Inflammatory macrophage (primary cell): ENCODE results near the gene CADPS.

Experiments used
- DNase-seq, 2 donors: peaks; one replicate each; pipeline ENCODE4 v3.0.0-alpha.2; 2020 to 2022

Gene CADPS

DNA sequence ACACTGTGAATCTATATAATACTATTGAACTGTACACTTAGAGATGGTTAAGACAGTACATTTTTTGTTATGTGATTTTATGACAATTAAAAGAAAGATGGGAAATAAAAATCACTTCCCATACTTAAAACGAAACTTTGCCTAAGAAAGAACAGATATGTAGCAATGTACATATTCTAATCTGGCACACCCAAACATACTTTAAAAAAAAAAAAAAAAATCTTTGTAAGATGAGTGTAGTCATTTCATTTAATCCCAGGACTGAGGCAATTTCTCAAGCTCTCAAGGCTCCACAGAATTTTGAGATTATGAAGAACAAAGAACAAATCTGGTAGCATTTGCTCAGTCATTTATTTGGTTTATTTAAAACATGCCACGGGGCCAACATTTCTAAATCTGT lies 461.5 kb downstream of the CADPS start:
- DNase-seq, result no peak

DNA sequence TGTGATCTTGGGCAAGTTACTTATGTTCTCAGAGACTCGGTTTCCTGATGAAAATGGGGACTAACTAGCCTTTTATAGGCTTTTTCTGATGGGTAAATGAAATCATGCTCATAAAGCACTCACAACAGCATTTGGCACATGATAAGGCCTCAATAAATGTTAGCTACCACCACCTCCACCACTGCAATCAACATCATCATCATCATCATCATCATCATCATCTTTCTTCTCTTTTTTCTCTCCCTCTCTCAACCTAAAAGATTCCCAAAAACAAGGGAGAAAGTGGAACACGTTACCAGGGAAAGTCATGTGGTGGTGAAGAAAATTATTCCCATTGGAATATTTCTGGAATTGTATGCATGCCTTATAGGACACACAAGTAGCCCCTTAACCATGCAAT lies 468.3 kb downstream of the CADPS start:
- no peak for DNase-seq

DNA sequence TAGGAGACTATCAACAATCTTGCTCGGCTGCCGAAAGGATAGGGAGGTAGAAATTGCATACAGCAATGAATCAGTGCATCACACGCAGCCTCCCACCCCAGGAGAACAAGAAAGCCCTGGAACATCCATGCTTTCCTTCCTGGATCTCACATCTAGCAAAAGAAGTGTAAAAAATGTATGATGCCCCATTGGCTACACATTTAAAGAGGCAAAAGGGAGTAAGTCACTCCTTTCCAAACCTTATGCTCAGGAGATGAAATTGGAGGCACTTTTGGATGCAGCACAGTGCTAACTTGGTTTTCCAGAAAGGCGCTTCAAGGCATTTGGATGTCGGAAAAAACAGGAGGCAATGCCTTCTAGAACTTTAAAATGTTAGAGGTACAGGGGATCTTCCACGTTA lies 469.6 kb downstream of the CADPS start:
- DNase-seq, result no peak

DNA sequence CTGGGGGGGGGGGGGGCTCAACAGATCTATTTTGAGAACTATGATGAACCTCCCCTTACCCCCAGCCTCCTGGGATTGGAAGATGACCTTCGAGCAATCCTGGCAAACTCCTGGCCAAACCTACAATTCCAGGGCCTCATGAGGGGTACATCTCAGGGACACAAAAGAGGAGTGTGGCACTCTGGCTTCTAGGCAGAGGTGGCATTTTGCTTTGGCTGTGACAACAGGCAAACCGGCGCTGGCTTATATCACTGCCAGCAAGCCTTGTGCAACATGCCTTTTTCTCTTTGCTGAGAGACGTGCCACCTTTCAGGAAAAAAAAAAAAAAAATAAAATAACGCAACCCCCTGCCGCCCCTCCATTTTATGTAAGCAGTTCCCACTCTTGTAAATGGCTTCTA lies 470.1 kb downstream of the CADPS start:
- no peak for DNase-seq

DNA sequence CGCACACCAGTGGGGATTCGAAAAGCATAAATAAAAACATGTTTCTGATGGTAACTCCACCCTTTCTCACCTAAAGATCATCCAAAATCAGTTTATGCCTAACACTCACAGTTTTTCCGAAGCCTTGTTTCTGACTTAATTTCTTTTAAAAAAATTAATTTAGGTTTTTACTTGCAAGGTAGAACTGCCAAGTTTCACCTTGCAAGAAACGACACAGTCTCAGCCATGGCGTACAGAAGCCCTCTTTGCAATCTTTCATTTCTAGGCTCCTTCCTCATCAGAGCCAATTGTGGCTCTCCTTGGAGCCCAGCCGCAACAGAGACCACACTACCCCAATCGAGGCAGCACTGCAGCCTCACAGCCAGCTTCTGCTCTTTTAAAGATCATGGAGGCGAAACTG lies 470.9 kb downstream of the CADPS start:
- no peak for DNase-seq

DNA sequence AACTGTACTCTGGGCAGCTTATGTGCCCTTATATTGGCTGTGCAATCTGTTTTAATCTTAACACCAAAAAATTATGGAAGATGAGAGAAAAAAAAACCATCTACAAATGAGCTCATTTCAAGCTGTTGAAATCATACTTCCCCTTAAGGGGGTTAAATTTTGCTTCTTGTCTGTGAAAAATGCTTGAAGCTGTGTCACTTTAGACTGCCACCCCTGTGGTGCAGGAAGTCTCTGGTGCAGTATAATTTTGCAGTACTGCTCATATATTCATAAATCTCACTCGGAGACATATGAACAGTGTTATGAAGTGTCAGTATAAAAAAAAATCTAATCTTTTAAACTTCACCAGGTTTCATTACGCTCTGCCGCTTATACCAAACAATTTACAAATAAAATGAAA lies 471.5 kb downstream of the CADPS start:
- DNase-seq, result no peak

DNA sequence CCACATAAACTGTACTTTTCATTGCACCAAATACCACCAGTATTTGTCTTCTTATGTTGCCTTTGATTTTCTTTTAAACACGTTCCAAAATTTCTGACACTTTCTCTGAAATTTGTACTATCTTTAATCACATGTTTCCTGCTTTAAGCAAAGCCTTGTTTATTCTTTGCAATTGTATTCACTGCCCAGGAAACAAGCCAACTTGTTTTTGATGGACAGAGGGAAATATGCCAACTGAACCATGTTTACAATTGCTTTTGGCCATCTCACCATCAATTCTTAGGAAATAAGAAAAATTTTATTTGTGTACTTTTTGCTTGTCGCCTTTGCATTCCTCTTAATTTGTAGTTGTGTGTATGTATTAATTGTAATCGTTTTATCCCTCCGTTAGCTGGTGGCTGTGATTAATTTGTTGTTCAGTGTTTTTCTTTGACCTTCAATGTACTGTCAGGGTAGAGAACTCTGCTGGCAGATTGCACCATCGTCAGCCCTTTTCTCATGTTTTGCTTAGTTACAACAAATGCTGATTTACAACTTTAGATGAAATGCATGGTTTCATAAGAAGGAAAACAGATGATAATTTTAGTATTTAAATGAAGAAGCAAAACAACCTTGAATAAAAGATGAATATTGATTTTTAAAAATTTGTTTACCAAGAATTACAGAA lies 482.5 kb downstream of the CADPS start:
- no peak for DNase-seq

DNA sequence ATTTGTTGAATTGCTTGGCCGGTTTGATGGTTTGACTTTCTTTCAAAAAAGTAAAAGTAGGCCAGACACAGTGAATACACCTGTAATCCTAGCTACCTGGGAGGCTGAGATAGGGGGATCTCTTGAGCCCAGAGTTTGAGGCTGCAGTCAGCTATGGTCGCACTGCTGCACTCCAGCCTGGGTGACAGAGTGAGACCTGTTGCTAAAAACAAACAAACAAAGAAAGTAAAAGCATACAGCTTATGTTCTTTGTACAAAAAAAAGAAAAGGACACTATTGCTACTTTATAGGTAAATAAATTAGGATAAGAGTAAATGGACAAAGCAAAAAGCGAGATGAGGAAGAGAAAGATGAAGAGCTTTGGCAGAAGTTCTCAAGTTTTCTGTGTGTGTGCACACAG lies 488.0 kb downstream of the CADPS start:
- DNase-seq, result no peak

DNA sequence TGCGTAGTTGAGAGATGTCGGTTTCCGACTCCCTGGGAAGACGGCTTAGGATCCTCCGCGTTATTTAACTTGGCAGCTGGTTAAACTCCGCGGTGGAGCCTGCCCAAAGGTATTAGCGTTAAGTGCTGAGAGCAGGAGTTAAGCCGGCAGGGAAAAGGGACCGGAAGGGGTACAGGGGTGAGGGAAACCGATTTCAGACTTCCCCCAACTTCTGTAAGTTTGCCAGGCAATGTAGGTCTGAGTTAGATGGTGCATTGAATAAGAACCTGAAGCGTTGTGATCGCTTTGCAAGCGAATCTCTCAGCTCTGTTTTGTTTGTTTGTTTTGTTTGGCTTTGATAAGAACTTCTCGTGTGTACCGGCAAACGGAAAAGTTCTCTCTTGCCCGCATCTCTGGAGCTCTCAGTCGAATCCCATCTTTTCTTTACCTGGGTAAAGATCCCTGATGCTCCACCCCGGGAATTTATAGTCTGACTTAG lies 495.9 kb downstream of the CADPS start:
- no peak for DNase-seq

DNA sequence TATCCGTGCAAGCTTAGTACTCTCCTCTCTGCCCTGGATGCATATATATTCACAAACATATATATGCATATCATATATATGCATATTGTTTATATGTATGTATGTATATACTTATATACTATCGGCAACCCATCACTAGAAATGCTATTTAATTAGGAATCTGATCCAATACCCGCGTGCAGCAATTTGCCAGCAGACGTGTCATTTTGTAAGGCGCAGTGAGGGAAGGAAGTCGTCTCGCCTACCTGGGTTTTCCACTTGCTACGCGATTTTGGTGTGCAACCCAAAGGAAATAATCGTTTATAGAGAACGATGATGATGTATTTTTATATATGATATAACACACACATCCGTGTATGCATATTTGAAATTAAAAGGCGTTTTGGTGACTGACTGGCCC lies 496.3 kb downstream of the CADPS start:
- DNase-seq, result no peak

DNA sequence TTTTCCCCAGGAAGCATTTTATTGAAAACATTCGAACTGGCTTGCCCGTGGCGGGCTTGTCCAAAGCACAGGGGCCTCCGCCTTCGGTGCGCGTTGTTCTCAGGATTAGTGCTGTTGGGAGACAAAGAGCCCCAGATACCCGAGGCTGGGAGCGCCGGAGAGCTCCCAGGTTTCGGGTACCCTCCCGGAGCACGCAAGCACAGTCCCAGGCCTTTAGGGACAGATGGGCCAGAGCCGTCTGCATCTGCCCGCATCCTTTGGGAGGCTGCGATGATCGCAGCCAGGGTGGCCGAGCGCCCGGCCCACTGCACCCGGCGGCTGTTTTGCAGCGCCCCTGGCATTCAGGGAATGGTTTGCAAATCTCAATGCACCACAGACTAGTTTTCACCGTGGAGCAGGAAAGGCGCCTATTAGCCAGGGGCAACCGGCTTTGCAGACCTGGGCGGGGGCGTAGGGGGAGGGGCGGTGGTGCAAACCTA lies 496.9 kb downstream of the CADPS start:
- DNase-seq, result no peak

DNA sequence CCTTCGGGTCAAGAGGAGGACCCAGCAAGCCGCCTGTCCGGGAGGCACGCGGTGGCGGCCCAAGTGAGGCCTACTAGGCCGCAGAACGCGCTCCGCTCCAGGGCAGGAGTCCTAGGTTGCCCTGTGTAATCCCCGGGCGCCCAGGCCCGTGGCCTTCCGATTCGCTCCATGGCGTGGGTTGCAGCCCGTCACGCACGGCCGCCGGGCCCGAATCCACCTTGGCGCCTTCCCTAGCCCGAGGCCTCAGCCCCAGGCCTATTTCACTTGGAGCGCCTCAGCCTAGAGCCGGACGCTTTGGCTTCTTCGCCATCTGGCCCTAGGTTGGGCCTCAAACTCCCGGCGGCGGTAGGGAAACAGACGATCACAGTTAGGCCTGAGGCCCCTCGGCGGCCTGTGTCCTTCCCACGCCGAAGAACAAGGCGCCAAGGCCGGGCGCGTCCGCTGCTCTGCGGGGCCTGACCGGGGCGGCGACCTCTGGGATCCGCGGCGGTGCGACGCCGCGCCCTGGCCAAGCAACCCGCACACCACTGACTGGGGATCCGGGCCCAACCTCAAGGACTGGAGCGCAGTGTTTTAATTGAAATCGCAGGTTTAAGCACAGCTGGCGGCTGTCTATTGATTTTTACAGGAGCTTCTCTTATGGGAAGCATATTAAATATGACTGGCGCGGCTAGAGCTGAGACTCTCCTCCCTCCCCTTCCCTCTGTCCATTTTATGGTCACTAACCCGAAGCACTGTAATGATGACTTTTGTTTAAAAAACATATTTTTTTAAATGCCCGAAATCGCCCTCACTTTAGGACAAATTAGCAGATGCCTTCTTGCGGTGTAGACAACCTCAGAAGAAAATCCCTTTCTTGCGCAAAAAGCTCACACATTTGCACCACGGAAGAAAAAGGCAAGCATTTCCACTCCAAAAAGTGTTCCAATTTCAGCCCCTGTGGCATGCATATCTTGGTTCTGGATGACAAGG lies 498.0 kb downstream of the CADPS start:
- no peak for DNase-seq

DNA sequence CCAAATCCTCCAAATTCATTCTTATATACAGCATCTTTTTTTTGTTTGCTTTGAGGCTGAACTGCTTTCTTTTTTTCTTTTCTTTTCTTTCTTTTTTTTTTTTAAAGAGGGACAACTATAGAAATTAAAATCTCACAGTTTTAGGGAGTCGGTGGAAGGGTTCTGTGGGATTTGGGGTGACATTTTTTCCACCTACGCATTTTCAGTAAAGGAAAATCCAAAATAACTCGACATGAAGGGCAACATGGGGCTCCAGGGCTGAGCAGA lies 498.8 kb downstream of the CADPS start:
- no peak for DNase-seq

DNA sequence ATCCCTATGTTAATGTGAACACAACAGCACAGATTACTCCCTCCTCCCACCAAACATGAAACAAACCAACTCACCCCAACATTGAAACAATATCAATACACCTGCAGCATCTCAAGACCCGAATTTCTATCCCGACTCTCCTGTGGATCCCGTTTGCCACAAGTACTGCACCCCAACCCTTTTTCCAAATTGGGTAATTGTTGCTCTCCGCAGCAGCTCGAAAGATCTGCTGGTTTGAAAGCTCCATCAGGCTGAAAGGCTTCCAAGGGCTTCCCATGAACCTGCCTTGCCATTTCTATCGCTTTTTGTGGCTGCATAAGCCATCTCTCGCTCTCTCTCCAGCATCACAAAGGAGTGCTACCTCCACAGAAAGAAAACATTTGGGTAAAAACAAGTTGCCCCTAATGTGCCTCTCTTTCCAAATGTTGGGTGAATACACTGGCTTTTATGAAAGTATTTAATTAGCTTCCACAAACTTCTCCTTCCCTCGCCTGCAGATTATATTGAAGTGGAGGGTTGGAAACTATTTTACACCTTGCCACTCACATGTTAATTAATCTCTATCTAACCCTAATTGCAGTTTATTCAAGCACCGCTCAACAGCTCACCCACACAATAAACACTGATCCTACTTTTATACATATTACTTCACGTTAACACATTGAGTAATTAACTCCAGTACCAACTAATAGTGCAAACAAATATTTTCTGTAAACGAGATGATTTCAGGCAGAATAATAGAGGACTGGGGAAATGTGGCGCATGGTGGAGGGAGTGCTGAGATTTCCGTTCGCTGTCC lies 499.4 kb downstream of the CADPS start:
- no peak for DNase-seq

DNA sequence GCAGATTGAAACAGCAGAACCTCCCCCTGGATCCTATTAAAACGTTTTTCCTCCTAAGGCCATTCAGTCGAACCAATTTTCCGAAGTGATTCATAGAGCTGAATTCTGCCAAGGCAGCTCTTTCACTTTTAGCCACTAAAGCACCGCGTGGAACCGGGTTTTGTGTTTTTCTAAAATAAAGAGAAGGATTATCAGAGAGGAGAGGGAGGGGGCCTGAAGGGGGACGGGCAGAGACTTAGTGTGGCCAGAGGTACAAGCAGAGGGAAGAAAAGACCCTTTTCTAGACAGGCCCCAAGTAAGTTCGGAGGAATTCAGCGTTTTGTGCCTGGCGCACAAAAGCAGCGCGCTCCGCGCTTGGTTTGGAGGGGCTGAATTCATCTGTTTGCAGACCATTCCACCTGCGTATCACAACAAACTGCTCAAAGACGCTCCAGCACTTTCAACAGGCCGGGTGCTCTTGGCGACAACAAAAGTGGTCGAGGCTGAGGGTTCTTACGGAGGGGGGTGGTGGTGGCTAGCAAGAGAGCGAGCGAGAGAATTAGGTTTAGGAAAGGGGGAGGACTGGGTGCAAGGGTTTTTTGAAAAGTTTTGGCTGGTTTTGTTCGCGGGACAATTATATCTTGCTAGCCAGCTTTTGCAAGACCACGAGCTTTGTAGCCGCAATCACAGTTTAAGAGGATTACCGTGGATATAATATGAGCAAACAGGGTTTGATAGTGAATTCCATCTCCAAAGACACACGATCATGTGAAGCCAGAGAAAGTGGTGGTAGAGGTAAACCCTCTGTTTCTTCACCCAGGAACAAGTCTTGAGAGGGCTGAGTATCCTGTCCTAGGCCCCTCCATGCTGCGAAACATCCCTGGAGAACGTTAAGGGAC lies 500.6 kb downstream of the CADPS start:
- no peak for DNase-seq

DNA sequence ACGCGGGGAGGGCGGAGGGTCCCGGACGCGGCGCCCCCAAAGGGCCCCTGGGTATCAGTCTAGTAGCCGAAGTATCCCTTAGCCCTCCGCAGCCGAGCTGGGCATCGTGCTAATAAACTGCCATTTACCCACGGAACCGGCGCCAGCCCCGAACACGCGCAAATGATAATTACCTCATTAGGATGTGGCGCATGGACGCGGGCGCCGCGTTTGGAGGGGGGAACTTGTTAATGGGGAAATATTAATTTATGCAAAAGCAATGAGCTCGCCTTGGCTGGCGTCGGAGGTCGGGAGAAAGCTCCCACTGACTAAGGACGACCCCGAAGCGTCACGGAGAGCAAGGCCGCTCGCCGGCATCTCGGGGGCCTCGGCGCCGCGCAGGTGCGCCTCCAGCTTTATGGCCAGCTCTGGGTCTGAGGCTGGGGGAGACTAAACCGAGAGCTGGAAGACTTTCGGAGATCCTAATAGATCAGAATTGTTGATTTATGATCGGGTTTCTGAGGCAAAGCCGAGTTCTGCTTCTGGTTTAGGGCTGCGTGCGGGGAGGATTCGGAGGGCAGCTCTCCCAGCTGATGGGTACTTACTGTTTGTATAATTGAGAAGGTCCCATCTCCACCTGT lies 501.4 kb downstream of the CADPS start:
- DNase-seq, result no peak

DNA sequence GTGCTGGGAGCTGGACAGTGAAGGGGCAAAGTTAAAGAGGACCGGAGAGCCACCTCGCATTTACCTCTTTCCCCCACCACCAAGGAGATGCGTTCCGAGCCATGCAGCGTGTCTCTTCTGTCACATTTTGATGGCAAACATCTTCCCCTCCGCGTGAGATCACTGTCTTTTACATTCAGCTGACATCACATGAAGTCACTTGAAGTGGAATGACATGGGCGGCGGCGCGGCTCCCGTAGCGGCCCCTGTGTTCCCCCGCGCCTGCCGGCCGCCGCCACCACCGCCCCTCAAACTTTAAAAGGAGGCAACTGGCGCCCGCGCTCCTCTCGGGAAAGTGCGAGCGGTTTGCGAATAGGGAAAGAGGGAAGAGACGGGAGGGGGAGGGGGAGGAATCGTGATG lies 502.0 kb downstream of the CADPS start, which contains the start of gene FEZF2:
Gene FEZF2 (minus strand): TSS at position 336 of the 400 bp plus-strand sequence. CDS start 682 bp downstream, outside the sequence.
- no peak for DNase-seq

DNA sequence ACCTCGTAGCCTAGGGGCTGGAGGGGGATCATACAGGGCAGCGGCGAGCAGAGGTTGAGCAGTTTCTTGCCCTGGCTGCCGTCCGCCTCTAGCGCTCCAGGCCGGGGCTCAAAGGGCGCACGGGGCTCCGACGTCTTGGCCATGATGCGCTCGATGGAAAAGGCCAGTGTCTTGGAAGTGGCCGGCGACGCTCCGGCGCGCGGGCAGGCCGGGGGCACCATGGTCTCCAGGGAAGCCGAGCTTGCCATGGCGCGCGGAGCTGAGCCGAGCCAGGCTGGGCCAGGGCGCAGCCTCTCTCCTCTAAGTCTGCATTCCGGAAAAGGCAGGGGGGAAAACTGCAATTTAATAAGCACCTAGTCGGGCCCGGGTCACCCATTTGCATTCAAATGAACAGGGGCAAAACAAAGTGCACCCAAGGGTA lies 502.6 kb downstream of the CADPS start:
- no peak for DNase-seq

DNA sequence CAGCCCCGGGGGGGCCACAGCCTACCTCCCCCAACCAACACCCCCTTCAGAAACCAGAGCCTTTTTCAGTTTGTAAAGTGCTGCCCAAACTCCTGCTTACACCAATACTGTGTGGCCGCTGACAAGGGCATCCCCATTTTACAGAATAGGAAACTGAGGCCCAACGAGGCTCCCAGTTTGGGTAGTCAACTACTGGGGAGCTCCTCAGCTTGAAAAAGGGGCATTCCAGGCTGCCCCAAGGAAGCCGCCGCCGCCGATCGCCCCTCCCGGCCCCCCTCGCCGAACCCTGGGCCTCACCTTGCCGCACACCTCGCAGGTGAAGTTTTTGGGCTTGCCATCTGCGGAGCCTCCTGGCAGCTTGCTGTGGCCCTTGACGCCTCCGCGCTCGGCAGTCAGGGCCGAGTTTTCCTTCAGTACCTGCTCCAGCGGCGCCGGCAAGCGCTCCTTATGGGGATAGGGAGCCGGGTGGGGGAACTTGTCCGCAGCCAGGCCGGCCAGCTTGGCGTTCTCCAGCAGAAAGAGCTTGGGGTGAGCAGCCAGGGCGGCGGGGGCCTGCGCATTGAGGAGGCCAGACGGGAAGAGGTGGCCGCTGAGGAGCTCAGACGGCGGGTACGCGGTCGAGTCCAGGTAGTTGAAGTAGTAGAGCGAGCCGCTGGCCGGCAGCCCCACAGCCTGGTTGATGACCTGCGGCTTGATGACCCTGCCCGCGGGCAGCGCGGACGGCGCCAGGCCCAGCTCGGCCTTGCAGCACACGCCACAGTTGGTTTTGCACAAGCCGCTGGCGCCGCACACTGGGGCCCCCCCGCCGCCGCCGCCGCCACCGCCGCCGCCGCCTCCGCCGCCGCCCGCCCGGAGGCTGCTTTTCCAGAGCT lies 503.3 kb downstream of the CADPS start:
- no peak for DNase-seq
